Right lobe of liver (tissue), 4 donors: Measurements from ENCODE around the gene MEGF8.

Experiments
- CTCF ChIP-seq, 4 donors: fragments of 200-600 bp in 3 of 4; fragments of 450-650 bp in 1 of 4; IDR thresholded peaks; one replicate each; pipeline versions ENCODE4 v1.5.1 to v1.8.0; 2016 to 2022; ENCODE audit warnings: antibody characterized with exemption in 4 of 4, mild to moderate bottlenecking in 2 of 4
- POLR2A ChIP-seq: fragments of 450-650 bp; IDR thresholded peaks from one replicate; pipeline ENCODE4 v1.6.1; 2017; ENCODE audit warnings: antibody characterized with exemption, mild to moderate bottlenecking
- donor health status: DM: no; HTN: no; CAD: no.
- donor health status: DM: no; HTN: no; CAD: no.
- donor health status: DM: no; HTN: yes; CAD: no.

- no peak for TF ChIP-seq CTCF (IDR thresholded peaks at IDR 0.05)
- TF ChIP-seq POLR2A, result no peak
These were observed 69.3 kb downstream of the MEGF8 start for GRCh38 chr19:42394751-42395150.
